IPS-18a (cell line): Measurements from ENCODE around the gene RDH13.
"Not testable (repeated sequence)": the region's sequence is repeated elsewhere in the genome, so short reads cannot be mapped to it uniquely, and the experiment has no call there.

ENCODE experiments used
- H3K27ac ChIP-seq: one replicate; pipeline ENCODE4 v1.5.1; 2013; ENCODE audit warnings: low read length
- H3K27me3 ChIP-seq: one replicate; pipeline ENCODE4 v1.6.1; 2013; ENCODE audit warnings: mild to moderate bottlenecking, low read length; ENCODE audit not compliant: control insufficient read depth, insufficient read depth
- H3K36me3 ChIP-seq: one replicate; pipeline ENCODE4 v1.6.1; 2013; ENCODE audit warnings: low read depth, low read length; ENCODE audit not compliant: control insufficient read depth
- H3K4me1 ChIP-seq: one replicate; pipeline ENCODE4 v1.6.1; 2013; ENCODE audit warnings: low read depth, low read length; ENCODE audit not compliant: control insufficient read depth
- H3K4me3 ChIP-seq: one replicate; pipeline ENCODE4 v1.5.1; 2013; ENCODE audit warnings: low read length
- H3K9ac ChIP-seq: one replicate; pipeline ENCODE4 v1.6.1; 2013; ENCODE audit warnings: mild to moderate bottlenecking, low read length, moderate library complexity
- H3K9me3 ChIP-seq: one replicate; pipeline ENCODE4 v1.6.1; 2013; ENCODE audit warnings: low read depth, low read length; ENCODE audit not compliant: control insufficient read depth

The RDH13 gene, protein sequence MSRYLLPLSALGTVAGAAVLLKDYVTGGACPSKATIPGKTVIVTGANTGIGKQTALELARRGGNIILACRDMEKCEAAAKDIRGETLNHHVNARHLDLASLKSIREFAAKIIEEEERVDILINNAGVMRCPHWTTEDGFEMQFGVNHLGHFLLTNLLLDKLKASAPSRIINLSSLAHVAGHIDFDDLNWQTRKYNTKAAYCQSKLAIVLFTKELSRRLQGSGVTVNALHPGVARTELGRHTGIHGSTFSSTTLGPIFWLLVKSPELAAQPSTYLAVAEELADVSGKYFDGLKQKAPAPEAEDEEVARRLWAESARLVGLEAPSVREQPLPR

DNA sequence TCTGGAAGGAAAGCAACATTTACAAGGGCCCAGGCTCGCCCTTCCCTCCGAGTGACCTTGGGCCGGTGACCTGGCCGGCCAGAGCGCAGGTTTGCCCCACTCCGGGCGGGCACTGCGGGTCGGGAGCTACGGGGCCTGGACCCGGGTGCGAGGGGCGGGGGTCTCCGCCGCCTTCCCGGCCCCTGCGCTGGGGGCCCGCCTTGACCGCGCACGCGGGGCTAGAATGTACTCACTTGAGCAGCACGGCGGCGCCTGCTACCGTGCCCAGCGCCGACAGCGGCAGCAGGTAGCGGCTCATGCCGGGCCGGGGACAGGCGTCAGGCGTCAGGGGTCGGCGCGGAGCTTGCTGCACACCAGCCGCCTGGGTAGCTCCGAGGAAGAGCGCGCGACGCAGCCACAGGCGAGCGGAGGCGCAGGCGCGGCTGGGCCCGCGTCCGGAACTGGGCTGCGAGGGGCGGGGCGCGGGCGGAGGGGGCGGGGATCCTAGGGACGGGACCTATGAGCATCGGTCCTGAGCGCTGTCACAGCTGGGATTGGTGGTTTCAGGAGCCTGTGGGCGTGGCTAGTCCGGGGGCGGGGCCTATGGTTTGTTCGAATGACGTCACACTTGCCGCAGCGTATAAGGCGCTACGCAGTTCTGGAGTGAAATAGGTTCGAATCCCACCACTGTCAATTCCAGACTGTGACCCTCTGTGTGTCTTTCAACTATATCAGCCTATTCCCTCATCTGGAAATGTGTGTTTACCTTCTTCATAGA is at the start of gene RDH13:
TSS of gene RDH13 (minus strand) at position 414 of the 757 bp plus-strand sequence. CDS start at position 298, 116 bp downstream.
- Histone ChIP-seq H3K27ac (no peak within 1 kb of the TSS), H3K9me3 (no peaks in the 10 kb centered on the region), H3K36me3 (no peaks in the 10 kb centered on the region), H3K9ac (peak within 1 kb of the TSS; percentile 51), H3K4me1 (no peaks in the 10 kb centered on the region), H3K4me3 (peak within 1 kb of the TSS; percentile 60), H3K27me3 (peaks cover 45% of the 10 kb centered on the region)

DNA sequence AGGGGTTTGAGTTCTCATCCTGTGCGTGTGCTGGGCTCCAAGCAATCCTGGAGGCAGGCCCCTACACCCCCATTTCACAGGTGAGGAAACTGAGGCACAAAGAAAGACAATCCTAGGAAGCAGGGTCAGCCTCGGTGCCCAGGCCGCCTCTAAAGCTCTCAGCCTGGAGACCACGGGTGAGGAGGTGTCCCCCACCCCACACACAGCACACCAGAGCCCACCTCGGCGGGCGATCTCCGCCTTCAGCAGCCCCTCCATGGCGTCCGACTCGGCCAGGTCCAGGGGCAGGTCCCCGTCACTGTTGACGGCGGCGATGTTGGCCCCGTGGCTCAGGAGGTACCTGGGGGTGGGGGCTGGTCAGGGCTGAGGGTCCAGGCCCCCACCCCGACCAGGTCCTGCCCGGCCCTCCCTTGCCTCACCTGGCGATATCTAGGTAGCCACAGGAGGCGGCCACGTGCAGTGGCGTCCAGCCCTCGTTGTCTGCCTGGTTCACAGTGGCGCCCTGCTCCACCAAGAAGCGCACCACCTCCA is 49.4 kb upstream of the RDH13 start:
- no peak overlapping the region for H3K4me3 ChIP-seq
- no peak overlapping the region for H3K27ac ChIP-seq
- no peaks in the 10 kb centered on the region for H3K9me3 ChIP-seq
- no peak overlapping the region for H3K9ac ChIP-seq
- H3K27me3 ChIP-seq, result no peaks in the 10 kb centered on the region
- no peaks in the 10 kb centered on the region for H3K36me3 ChIP-seq
- H3K4me1 ChIP-seq, result peaks cover 14% of the 10 kb centered on the region

- H3K4me3 ChIP-seq, result no peak overlapping the region
- no peaks in the 10 kb centered on the region for H3K27me3 ChIP-seq
- H3K36me3 ChIP-seq, result no peaks in the 10 kb centered on the region
- no peak overlapping the region for H3K27ac ChIP-seq
- peaks cover 14% of the 10 kb centered on the region for H3K4me1 ChIP-seq
- no peak overlapping the region for H3K9ac ChIP-seq
- H3K9me3 ChIP-seq, result no peaks in the 10 kb centered on the region
Measured at GRCh38 chr19:55111238-55111831, 48.4 kb upstream of the RDH13 start.

- no peak overlapping the region for H3K9ac ChIP-seq
- no peaks in the 10 kb centered on the region for H3K36me3 ChIP-seq
- H3K27me3 ChIP-seq, result no peaks in the 10 kb centered on the region
- no peaks in the 10 kb centered on the region for H3K9me3 ChIP-seq
- no peak overlapping the region for H3K4me3 ChIP-seq
- H3K4me1 ChIP-seq, result peaks cover 8% of the 10 kb centered on the region
- no peak overlapping the region for H3K27ac ChIP-seq
Measured at GRCh38 chr19:55109527-55110291, 46.8 kb upstream of the RDH13 start.

DNA sequence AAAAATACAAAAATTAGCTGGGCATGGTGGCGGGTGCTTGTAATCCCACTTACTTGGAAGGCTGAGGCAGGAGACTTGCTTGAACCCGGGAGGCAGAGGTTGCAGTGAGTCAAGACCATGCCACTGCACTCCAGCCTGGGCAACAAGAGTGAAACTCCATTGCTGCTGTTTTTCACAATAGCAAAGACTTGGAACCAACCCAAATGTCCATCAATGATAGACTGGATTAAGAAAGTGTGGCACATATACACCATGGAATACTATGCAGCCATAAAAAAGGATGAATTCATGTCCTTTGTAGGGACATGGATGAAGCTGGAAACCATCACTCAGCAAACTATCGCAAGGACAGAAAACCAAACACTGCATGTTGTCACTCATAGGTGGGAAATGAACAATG is 44.3 kb upstream of the RDH13 start:
- not testable (repeated sequence) for H3K4me1 ChIP-seq, H3K27me3 ChIP-seq, H3K9me3 ChIP-seq, H3K36me3 ChIP-seq, H3K9ac ChIP-seq, H3K4me3 ChIP-seq, H3K27ac ChIP-seq

GRCh38 chr19:55106591-55106990 is 43.6 kb upstream of the RDH13 start:
- no peaks in the 10 kb centered on the region for H3K27me3 ChIP-seq
- no peaks in the 10 kb centered on the region for H3K4me1 ChIP-seq
- no peaks in the 10 kb centered on the region for H3K9me3 ChIP-seq
- H3K27ac ChIP-seq, result no peak overlapping the region
- no peak overlapping the region for H3K4me3 ChIP-seq
- H3K36me3 ChIP-seq, result no peaks in the 10 kb centered on the region
- no peak overlapping the region for H3K9ac ChIP-seq

- H3K36me3 ChIP-seq, result no peaks in the 10 kb centered on the region
- H3K4me1 ChIP-seq, result no peaks in the 10 kb centered on the region
- no peak overlapping the region for H3K4me3 ChIP-seq
- H3K9me3 ChIP-seq, result no peaks in the 10 kb centered on the region
- H3K9ac ChIP-seq, result no peak overlapping the region
- no peak overlapping the region for H3K27ac ChIP-seq
- no peaks in the 10 kb centered on the region for H3K27me3 ChIP-seq
Measured at GRCh38 chr19:55105237-55105636, 42.3 kb upstream of the RDH13 start.

- no peak overlapping the region for H3K27ac ChIP-seq
- no peaks in the 10 kb centered on the region for H3K9me3 ChIP-seq
- H3K27me3 ChIP-seq, result no peaks in the 10 kb centered on the region
- H3K9ac ChIP-seq, result no peak overlapping the region
- no peaks in the 10 kb centered on the region for H3K36me3 ChIP-seq
- no peak overlapping the region for H3K4me3 ChIP-seq
- H3K4me1 ChIP-seq, result no peaks in the 10 kb centered on the region
Measured at GRCh38 chr19:55103190-55103589, 40.2 kb upstream of the RDH13 start.

DNA sequence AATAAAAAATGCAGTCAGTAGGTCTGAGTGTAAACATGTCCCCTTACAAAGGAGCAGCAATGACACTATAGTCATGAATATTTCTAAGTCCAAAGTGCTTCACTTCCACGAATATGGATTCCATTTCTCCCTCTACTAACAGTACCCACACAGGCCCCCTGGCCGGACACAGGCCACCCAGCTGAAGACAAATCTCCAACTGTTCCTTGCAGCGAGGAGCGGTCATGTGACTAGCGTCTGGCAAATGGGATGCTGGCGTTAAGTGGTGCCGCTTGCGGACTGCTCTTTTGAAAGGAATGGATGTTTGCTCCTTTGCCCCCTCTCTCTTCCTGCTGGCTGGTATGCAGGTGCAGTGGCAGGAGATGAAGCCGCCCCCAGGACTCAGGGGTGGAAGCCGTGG is 38.3 kb upstream of the RDH13 start:
- no peak overlapping the region for H3K27ac ChIP-seq
- H3K9ac ChIP-seq, result no peak overlapping the region
- H3K27me3 ChIP-seq, result no peaks in the 10 kb centered on the region
- H3K4me1 ChIP-seq, result no peaks in the 10 kb centered on the region
- no peaks in the 10 kb centered on the region for H3K9me3 ChIP-seq
- H3K36me3 ChIP-seq, result no peaks in the 10 kb centered on the region
- no peak overlapping the region for H3K4me3 ChIP-seq

GRCh38 chr19:55099557-55100506 is 36.9 kb upstream of the RDH13 start:
- Histone ChIP-seq H3K27ac (no peak overlapping the region), H3K9me3 (no peaks in the 10 kb centered on the region), H3K9ac (no peak overlapping the region), H3K36me3 (no peaks in the 10 kb centered on the region), H3K27me3 (no peaks in the 10 kb centered on the region), H3K4me1 (peaks cover 4% of the 10 kb centered on the region), H3K4me3 (no peak overlapping the region)
